AG10803 (cell line): ENCODE measurements around the gene RNPS1.

Source experiments
- DNase-seq: peaks from one replicate; pipeline ENCODE4 v3.0.0; 2010; ENCODE audit warnings: low read depth
- H3K4me3 ChIP-seq: 2 replicates; pipeline ENCODE4 v1.5.1; 2011; ENCODE audit warnings: mild to moderate bottlenecking, low read length, control low read depth
- TF ChIP-seq, protein P1 (sequence below): conservative IDR thresholded peaks from 2 replicates; pipeline ENCODE4 v1.5.1; 2011; ENCODE audit warnings: mild to moderate bottlenecking, low read length, control low read depth, inconsistent platforms

Gene RNPS1

DNA sequence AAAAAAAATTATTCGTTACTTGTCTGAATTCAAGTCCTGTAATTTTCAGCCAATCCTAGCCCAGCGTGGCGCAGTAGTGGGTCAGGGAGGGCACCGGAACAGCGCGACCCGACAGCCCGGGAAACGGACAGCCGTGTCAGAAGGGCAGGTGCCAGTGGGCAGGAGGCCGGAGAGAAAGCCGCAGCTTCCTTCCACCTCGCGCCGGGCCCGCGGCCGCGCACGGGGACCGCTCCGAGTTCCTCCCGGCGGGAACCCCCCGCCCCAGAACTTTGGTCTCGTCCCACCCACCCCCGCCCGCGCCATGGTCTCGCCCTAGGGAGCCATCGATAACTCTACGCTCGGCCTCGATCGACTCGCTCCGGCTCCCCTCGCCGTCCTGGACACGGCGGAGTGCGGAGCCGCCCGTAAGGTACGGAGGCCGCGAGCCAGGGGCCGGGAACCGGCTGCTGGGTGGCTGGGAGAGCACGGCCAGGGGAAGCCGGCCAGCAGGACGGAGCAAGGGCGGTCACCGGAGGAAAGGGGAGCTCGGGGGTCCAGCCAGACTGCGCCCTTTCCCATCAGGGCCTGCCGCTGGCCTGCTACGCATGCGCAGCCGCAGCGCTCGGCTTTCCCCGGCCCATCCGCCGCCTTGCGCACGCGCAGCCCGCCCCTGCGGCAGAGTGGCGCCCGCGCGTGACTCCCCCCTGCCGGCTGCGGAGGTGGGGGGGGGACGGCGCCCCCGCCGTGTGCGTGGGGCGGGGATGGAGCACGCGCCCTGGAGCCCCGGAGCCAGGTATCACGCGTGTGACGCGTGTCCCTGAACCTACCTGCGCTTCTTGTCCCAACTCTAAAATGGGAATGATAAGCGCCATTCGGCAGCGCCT, 62.6 kb downstream of the RNPS1 start, which contains the start of gene MLST8:
MLST8 (plus strand) TSS at position 351 of the 863 bp plus-strand sequence. CDS start 632 bp downstream, outside the sequence.
- peak; percentile 82 for DNase-seq
- H3K4me3 ChIP-seq, result peak within 1 kb of the TSS; percentile 90
- TF ChIP-seq, protein P1, sequence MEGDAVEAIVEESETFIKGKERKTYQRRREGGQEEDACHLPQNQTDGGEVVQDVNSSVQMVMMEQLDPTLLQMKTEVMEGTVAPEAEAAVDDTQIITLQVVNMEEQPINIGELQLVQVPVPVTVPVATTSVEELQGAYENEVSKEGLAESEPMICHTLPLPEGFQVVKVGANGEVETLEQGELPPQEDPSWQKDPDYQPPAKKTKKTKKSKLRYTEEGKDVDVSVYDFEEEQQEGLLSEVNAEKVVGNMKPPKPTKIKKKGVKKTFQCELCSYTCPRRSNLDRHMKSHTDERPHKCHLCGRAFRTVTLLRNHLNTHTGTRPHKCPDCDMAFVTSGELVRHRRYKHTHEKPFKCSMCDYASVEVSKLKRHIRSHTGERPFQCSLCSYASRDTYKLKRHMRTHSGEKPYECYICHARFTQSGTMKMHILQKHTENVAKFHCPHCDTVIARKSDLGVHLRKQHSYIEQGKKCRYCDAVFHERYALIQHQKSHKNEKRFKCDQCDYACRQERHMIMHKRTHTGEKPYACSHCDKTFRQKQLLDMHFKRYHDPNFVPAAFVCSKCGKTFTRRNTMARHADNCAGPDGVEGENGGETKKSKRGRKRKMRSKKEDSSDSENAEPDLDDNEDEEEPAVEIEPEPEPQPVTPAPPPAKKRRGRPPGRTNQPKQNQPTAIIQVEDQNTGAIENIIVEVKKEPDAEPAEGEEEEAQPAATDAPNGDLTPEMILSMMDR, result no peak; the same call in 1 of the 2 replicates

DNA sequence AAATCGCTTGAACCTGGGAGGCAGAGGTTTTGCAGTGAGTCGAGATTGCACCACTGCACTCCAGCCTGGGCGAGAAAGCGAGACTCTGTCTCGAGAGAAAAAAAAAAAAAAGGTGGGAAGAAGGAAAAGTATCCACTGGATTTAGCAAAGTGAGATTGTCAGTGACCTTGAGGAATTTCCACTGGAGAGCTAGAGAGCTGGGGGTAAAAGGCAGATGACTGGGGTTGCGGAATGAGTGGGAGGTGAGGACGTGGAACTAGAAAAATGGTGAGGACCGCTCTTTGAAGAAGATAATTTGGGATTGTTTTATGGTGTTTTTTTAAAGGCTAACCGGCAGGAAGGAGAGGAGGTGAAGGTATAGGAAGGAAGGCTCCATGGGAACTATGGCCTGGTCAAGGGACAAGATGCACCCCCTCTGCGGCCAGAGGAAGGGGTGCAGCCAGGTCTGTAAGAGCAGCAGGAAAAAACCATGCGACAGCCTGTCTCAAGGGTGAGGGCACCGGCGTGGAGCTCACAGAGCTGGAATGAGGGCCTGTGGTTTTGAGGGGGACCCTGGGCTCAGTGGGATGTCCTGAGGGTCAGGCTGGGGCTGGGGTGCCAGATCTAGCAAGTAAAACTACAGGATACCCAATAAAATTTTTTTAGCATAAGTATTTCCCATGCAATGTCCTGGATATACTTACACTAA, 63.4 kb downstream of the RNPS1 start:
- TF ChIP-seq, protein P1, result no peak
- peak overlapping the region; percentile 90 for H3K4me3 ChIP-seq
- no peak for DNase-seq
